H1 (cell line): ENCODE measurements around the gene SPARC. TPM values are rescaled to one million over a fixed set of nuclear protein-coding genes. Genes with fewer than 3 reads are reported as not detected.
A peak's percentile ranks its signal among the peaks of the same experiment; 100 is the strongest.

Experiments
- CTCF ChIA-PET: fragments of 300-600 bp; sonication (Branson Sonifier 250); formaldehyde crosslinking; loops from one replicate; lab custom pipeline; 2021; ENCODE audit not compliant: partially characterized antibody; lab: Charles Lee
- POLR2A ChIA-PET: fragments of 300-600 bp; sonication (Branson Sonifier 250); formaldehyde crosslinking; loops from one replicate; lab custom pipeline; 2021; ENCODE audit warnings: inconsistent platforms; ENCODE audit not compliant: partially characterized antibody; lab: Charles Lee
- DNase-seq, 2 experiments: peaks; one replicate each; pipeline versions ENCODE4 v3.0.0 to v3.0.0-alpha.2; 2010 to 2022; ENCODE audit warnings: low spot score in 2 of 2, low read depth in 1 of 2, mixed read lengths in 1 of 2
- FAIRE-seq: peaks from 2 replicates; lab custom pipeline; 2011; peaks lifted over from hg19 to GRCh38; lab: Jason Lieb, UNC
- H2AFZ ChIP-seq: 2 replicates; pipeline ENCODE4 v1.8.1; 2012; ENCODE audit warnings: low read length, inconsistent platforms
- H2AK5ac ChIP-seq: 2 replicates; pipeline ENCODE4 v1.6.1; 2013; ENCODE audit warnings: low read depth, low read length
- H2BK120ac ChIP-seq: replicated peaks from 2 replicates; pipeline ENCODE3; 2013; ENCODE audit warnings: low read depth, low read length, inconsistent platforms
- H2BK12ac ChIP-seq: 2 replicates; pipeline ENCODE4 v1.6.1; 2013; ENCODE audit warnings: low read depth, low read length
- H2BK15ac ChIP-seq: 2 replicates; pipeline ENCODE4 v1.6.1; 2013; ENCODE audit warnings: low read length
- H2BK20ac ChIP-seq: 2 replicates; pipeline ENCODE4 v1.6.1; 2013; ENCODE audit warnings: low read length
- H2BK5ac ChIP-seq: 2 replicates; pipeline ENCODE4 v1.6.1; 2013; ENCODE audit warnings: low read depth, low read length
- H3K14ac ChIP-seq: 2 replicates; pipeline ENCODE4 v1.6.1; 2013; ENCODE audit warnings: inconsistent platforms; ENCODE audit not compliant: insufficient read length
- H3K18ac ChIP-seq: 2 replicates; pipeline ENCODE4 v1.6.1; 2013; ENCODE audit warnings: low read length; ENCODE audit errors: extremely low read depth
- H3K23ac ChIP-seq: 2 replicates; pipeline ENCODE4 v1.6.1; 2013; ENCODE audit warnings: inconsistent platforms; ENCODE audit not compliant: insufficient read length
- H3K23me2 ChIP-seq: 2 replicates; pipeline ENCODE4 v1.6.1; 2013; ENCODE audit warnings: low read depth, low read length
- H3K27ac ChIP-seq: 2 replicates; pipeline ENCODE4 v1.6.1; 2011; ENCODE audit warnings: low read depth, low read length, inconsistent platforms
- H3K27me3 ChIP-seq, 4 experiments: replicated peaks in 1 of 4; 1 replicate in 1 of 4; 2 replicates in 3 of 4; pipeline versions ENCODE4 v1.6.1 to v1.8.1; 2011 to 2013; ENCODE audit warnings: low read length in 3 of 4, mild to moderate bottlenecking in 3 of 4, inconsistent platforms in 2 of 4, mixed read lengths in 2 of 4, moderate library complexity in 1 of 4; ENCODE audit not compliant: control insufficient read depth in 3 of 4, insufficient read depth in 3 of 4; ENCODE audit errors: extremely low read depth in 1 of 4
- H3K36me3 ChIP-seq, 4 experiments: 2 replicates each; pipeline versions ENCODE4 v1.6.1 to v1.8.1; 2011 to 2013; ENCODE audit warnings: mild to moderate bottlenecking in 4 of 4, low read length in 3 of 4, moderate library complexity in 2 of 4, control low read depth in 1 of 4, inconsistent platforms in 1 of 4; ENCODE audit not compliant: insufficient read depth in 4 of 4, control insufficient read depth in 2 of 4
- H3K4ac ChIP-seq: replicated peaks from 2 replicates; pipeline ENCODE3; 2013; ENCODE audit warnings: low read length, low read depth, mixed read lengths, inconsistent platforms; ENCODE audit not compliant: insufficient read length
- H3K4me1 ChIP-seq, 4 experiments: replicated peaks in 1 of 4; 1 replicate in 1 of 4; 2 replicates in 3 of 4; pipeline versions ENCODE4 v1.6.1 to v1.8.1; 2011 to 2013; ENCODE audit warnings: low read length in 3 of 4, inconsistent platforms in 2 of 4, mixed read lengths in 1 of 4; ENCODE audit not compliant: insufficient read depth in 4 of 4, control insufficient read depth in 3 of 4
- H3K4me2 ChIP-seq, 2 experiments: 2 replicates each; pipeline versions ENCODE4 v1.6.1 to v1.8.1; 2011 to 2013; ENCODE audit warnings: low read depth in 2 of 2, low read length in 2 of 2, control low read depth in 1 of 2, inconsistent platforms in 1 of 2, mild to moderate bottlenecking in 1 of 2; ENCODE audit not compliant: insufficient read depth in 1 of 2
- H3K4me3 ChIP-seq, 4 experiments: fragments of 200-600, 300-600 bp in 1 of 4; sonication (generic), shearing (Covaris generic), sonication (Bioruptor Twin) in 1 of 4; 2 replicates each; pipeline versions ENCODE4 v1.5.1 to v1.8.1; 2011 to 2016; ENCODE audit warnings: low read length in 4 of 4, low read depth in 3 of 4, control low read depth in 2 of 4, inconsistent platforms in 2 of 4, mild to moderate bottlenecking in 2 of 4, mixed read lengths in 1 of 4, moderate library complexity in 1 of 4; ENCODE audit not compliant: insufficient read depth in 2 of 4; ENCODE audit errors: extremely low read depth in 1 of 4
- H3K56ac ChIP-seq: replicated peaks from 2 replicates; pipeline ENCODE3; 2013; ENCODE audit warnings: low read depth, mild to moderate bottlenecking, mixed read lengths, low read length, inconsistent platforms; ENCODE audit not compliant: insufficient read length
- H3K79me1 ChIP-seq: 2 replicates; pipeline ENCODE4 v1.6.1; 2013; ENCODE audit warnings: low read depth, low read length, control low read depth
- H3K79me2 ChIP-seq, 2 experiments: 2 replicates each; pipeline versions ENCODE4 v1.6.1 to v1.8.1; 2012 to 2013; ENCODE audit warnings: low read length in 2 of 2, mild to moderate bottlenecking in 2 of 2, inconsistent platforms in 1 of 2; ENCODE audit not compliant: insufficient read depth in 2 of 2, control insufficient read depth in 1 of 2
- H3K9ac ChIP-seq, 4 experiments: replicated peaks in 1 of 4; 1 replicate in 1 of 4; 2 replicates in 3 of 4; pipeline versions ENCODE4 v1.6.1 to v1.8.1; 2011 to 2013; ENCODE audit warnings: low read depth in 3 of 4, low read length in 3 of 4, control low read depth in 2 of 4, mild to moderate bottlenecking in 2 of 4, moderate library complexity in 2 of 4, inconsistent platforms in 1 of 4; ENCODE audit errors: extremely low read depth in 1 of 4
- H3K9me3 ChIP-seq, 2 experiments: 2 replicates each; pipeline versions ENCODE4 v1.6.1 to v1.8.1; 2012 to 2013; ENCODE audit warnings: mild to moderate bottlenecking in 2 of 2, moderate library complexity in 2 of 2, control low read depth in 1 of 2, inconsistent platforms in 1 of 2, low read depth in 1 of 2, low read length in 1 of 2, mixed read lengths in 1 of 2; ENCODE audit not compliant: insufficient read depth in 2 of 2
- H4K20me1 ChIP-seq, 2 experiments: replicated peaks in 1 of 2; 2 replicates each; pipeline versions ENCODE3 to v1.8.1; 2011 to 2013; ENCODE audit warnings: inconsistent platforms in 2 of 2, low read length in 2 of 2, mild to moderate bottlenecking in 1 of 2; ENCODE audit not compliant: insufficient read depth in 2 of 2, control insufficient read depth in 1 of 2
- H4K5ac ChIP-seq: 2 replicates; pipeline ENCODE4 v1.6.1; 2013; ENCODE audit warnings: low read length, low read depth, mixed read lengths, inconsistent platforms; ENCODE audit not compliant: insufficient read length
- H4K8ac ChIP-seq: 2 replicates; pipeline ENCODE4 v1.8.0; 2013; ENCODE audit warnings: mild to moderate bottlenecking, moderate library complexity, low read length, inconsistent platforms; ENCODE audit not compliant: insufficient read depth; ENCODE audit errors: extremely low read depth
- H4K91ac ChIP-seq: replicated peaks from 2 replicates; pipeline ENCODE3; 2013; ENCODE audit warnings: low read length, mixed read lengths, inconsistent platforms; ENCODE audit not compliant: insufficient read length
- CTBP2 ChIP-seq: IDR thresholded peaks from 2 replicates; pipeline ENCODE4 v1.7.0; 2011; ENCODE audit warnings: borderline replicate concordance, mild to moderate bottlenecking, moderate library complexity, mixed read lengths, low read length; ENCODE audit not compliant: insufficient read depth, insufficient read length
- EP300 ChIP-seq, 2 experiments: IDR thresholded peaks; 1 replicate in 1 of 2; 2 replicates in 1 of 2; pipeline ENCODE4 v1.6.1; 2011 to 2012; ENCODE audit warnings: low read depth in 2 of 2, low read length in 2 of 2, mild to moderate bottlenecking in 2 of 2, borderline replicate concordance in 1 of 2, inconsistent platforms in 1 of 2, moderate library complexity in 1 of 2
- HDAC2 ChIP-seq, 2 experiments: fragments of 300-600 bp in 1 of 2; sonication (generic) in 1 of 2; IDR thresholded peaks; 2 replicates each; pipeline ENCODE4 v1.6.1; 2011 to 2012; ENCODE audit warnings: low read depth in 2 of 2, low read length in 2 of 2, mild to moderate bottlenecking in 2 of 2, moderate library complexity in 2 of 2, borderline replicate concordance in 1 of 2, inconsistent platforms in 1 of 2
- POLR2A ChIP-seq, 2 experiments: IDR thresholded peaks; 1 replicate in 1 of 2; 2 replicates in 1 of 2; pipeline ENCODE4 v1.6.1; 2011; ENCODE audit warnings: low read depth in 2 of 2, low read length in 2 of 2, mild to moderate bottlenecking in 2 of 2; ENCODE audit errors: control extremely low read depth in 1 of 2
- SIN3A ChIP-seq, 2 experiments: IDR thresholded peaks in 1 of 2; conservative IDR thresholded peaks in 1 of 2; 2 replicates each; pipeline ENCODE4 v1.6.1; 2011 to 2012; ENCODE audit warnings: low read length in 2 of 2, improper control_type of control experiment in 1 of 2, low read depth in 1 of 2, mild to moderate bottlenecking in 1 of 2
- TBP ChIP-seq: IDR thresholded peaks from 2 replicates; pipeline ENCODE4 v1.6.1; 2011; ENCODE audit warnings: low read depth, low read length, improper control_type of control experiment
- TEAD4 ChIP-seq: IDR thresholded peaks from 2 replicates; pipeline ENCODE4 v1.6.1; 2012; ENCODE audit warnings: low read depth, low read length, inconsistent platforms, mixed read lengths
- YY1 ChIP-seq: IDR thresholded peaks from 2 replicates; pipeline ENCODE4 v1.6.1; 2011; ENCODE audit warnings: low read depth, mild to moderate bottlenecking, low read length
- WGBS, 2 experiments: shearing (Covaris generic) in 1 of 2; methylation state at CpG; one replicate each; pipeline versions ENCODE4 v1.1.6 to v1.1.7; 2013 to 2015; ENCODE audit warnings: low lambda C conversion rate in 2 of 2, mixed read lengths in 2 of 2, inconsistent platforms in 1 of 2, low coverage in 1 of 2, missing lambda C conversion rate in 1 of 2; ENCODE audit not compliant: insufficient replicate concordance in 2 of 2, insufficient coverage in 1 of 2, insufficient read length in 1 of 2; ENCODE audit errors: extremely low coverage in 1 of 2, missing lambda C conversion rate in 1 of 2; 5-methylcytosine and 5-hydroxymethylcytosine counted together
- polyA plus RNA-seq, 7 experiments: library from polyadenylated mRNA; depleted of rRNA in 3 of 7; stranded (reverse) in 5 of 7; unstranded in 2 of 7; fragments of >200 nt in 5 of 7; fragments of 200-250 nt in 2 of 7; gene quantifications; 1 replicate in 5 of 7; 2 replicates in 1 of 7; 4 replicates in 1 of 7; pipeline versions ENCODE4 v1.2.1 to v1.2.3, GENCODE V29; 2011 to 2013; ENCODE audit warnings: missing spikeins in 2 of 7, mixed read lengths in 2 of 7
- total RNA-seq: library from RNA; stranded (reverse); fragmentation: NEBNext Ultra II Directional; extraction: Animal tissue kit (Norgen Biotek cat#: 25700); gene quantifications from 2 replicates; pipeline ENCODE4 v1.2.1, GENCODE V29; 2021
- TF ChIP-seq, protein P1 (sequence below): IDR thresholded peaks from 2 replicates; pipeline ENCODE4 v1.6.1; 2012; ENCODE audit warnings: low read length, inconsistent platforms

The SPARC gene
- total and polyA plus RNA-seq, 2 of the 8 experiments (the other 6 are each of a cell fraction or from before 2014, with no cell fraction given): 375 to 438 TPM

DNA sequence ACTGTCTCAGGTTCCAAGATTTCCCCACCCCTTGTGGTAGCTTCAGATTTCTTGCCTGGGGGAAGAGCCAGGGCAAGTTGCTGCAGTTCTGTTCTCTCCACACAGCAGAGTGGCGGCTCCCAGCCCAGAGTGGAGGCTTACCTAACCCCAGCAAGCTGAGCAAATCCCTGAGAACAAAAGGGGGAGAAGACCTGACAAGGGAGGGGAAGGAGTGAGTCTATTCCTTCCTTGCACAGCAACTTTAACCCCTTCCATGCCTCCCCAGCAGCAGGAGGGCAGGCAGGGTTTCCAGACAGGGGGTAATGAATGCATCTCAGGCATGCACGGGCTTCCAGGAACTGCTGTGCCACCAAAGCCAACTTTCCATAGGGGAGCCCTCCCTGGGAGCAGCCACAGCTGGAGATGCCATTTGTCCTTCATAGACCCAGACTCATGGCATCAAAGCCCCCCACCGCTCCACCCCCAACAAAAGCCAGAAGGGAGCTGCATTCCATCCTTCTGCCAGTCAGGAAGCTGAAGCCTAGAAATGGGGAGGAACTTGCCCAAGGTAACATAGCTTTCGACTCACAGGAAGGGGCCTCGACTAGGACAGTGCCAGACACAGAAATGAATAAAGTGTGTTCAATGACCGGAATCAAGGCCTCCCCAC, 66.8 kb downstream of the SPARC start:
- no peaks in the 10 kb centered on the region for H3K9me3 ChIP-seq
- H2BK5ac ChIP-seq: peak overlapping the region; percentile 9; the same call in 1 of the 2 replicates
- H3K27me3 ChIP-seq: no peaks in the 10 kb centered on the region
- FAIRE-seq (peak; percentile 72), DNase-seq (peak; percentile 60 to 69)
- H3K18ac ChIP-seq: no peak overlapping the region; the same call in 1 of the 2 replicates
- H2AFZ ChIP-seq: no peak overlapping the region
- no peak overlapping the region; the same call in 1 of the 2 replicates for H2BK12ac ChIP-seq
- no peak overlapping the region for H4K91ac ChIP-seq
- no peak overlapping the region for H4K5ac ChIP-seq
- 40% methylated on average over 6 of the region's 6 CpGs; no CpG with 5 or more reads in 1 of the 2 experiments for WGBS, 2 experiments
- H3K79me2 ChIP-seq: no peaks in the 10 kb centered on the region
- peak overlapping the region; percentile 9 to 24; a peak in 3 of 4 replicates for H3K4me2 ChIP-seq
- H3K14ac ChIP-seq: no peak overlapping the region
- peak overlapping the region; percentile 17; the same call in 1 of the 2 replicates for H2BK20ac ChIP-seq
- no peaks in the 10 kb centered on the region for H3K79me1 ChIP-seq
- H2AK5ac ChIP-seq: no peak overlapping the region
- H3K56ac ChIP-seq: no peak overlapping the region
- no peaks in the 10 kb centered on the region for H3K36me3 ChIP-seq
- no peak overlapping the region for H2BK15ac ChIP-seq
- H3K23ac ChIP-seq: no peak overlapping the region
- H3K23me2 ChIP-seq: no peaks in the 10 kb centered on the region
- no peak overlapping the region for H3K27ac ChIP-seq
- H4K20me1 ChIP-seq: no peaks in the 10 kb centered on the region
- no peak overlapping the region for H4K8ac ChIP-seq
- CTCF ChIA-PET: interaction anchor here (0.7 to 4.0 kb wide), 16 partner anchors 10 to 138 kb away, joined by 3 to 28 read pairs (median 5); no protein-coding TSS in a partner anchor
- POLR2A ChIA-PET: interaction anchor here (1.0 to 1.5 kb wide), 6 partner anchors 8 to 150 kb away, joined by 3 to 5 read pairs (median 3); no protein-coding TSS in a partner anchor
- H3K4me1 ChIP-seq: peaks cover 4 to 10% (median 9%) of the 10 kb centered on the region in 4 experiments
- no peak overlapping the region for H2BK120ac ChIP-seq
- H3K9ac ChIP-seq: no peak overlapping the region
- no peak overlapping the region for H3K4ac ChIP-seq
- no peak overlapping the region; a peak in 1 of 8 replicates for H3K4me3 ChIP-seq
- TF ChIP-seq HDAC2 (IDR thresholded peaks at IDR 0.05; ENCODE audit: borderline replicate concordance in 1 of 2, low read depth in 2 of 2, low read length in 2 of 2) (peak in 1 of 2 experiments; percentile 90; a peak in 2 of 4 replicates), SIN3A (conservative IDR thresholded peaks at IDR 0.05 in 1 of 2, IDR thresholded peaks at IDR 0.05 in 1 of 2; ENCODE audit: low read depth in 1 of 2, low read length in 2 of 2) (0 out of 4 replicates have a peak, but pooled peaks of 1 of the 2 experiments have one; percentile 25), TEAD4 (peak; percentile 9; the same call in 1 of the 2 replicates), TBP (peak; percentile 54; the same call in 1 of the 2 replicates), EP300 (IDR thresholded peaks at IDR 0.05; ENCODE audit: borderline replicate concordance in 1 of 2, low read depth in 2 of 2, low read length in 2 of 2) (peak in 1 of 2 experiments; percentile 19; a peak in 1 of 3 replicates), CTBP2 (peak; percentile 89), POLR2A (IDR thresholded peaks at IDR 0.05; ENCODE audit: control extremely low read depth in 1 of 2, low read depth in 2 of 2, low read length in 2 of 2) (no peak), YY1 (0 out of 2 replicates have a peak, but pooled peaks have one; percentile 26)
- TF ChIP-seq, protein P1, sequence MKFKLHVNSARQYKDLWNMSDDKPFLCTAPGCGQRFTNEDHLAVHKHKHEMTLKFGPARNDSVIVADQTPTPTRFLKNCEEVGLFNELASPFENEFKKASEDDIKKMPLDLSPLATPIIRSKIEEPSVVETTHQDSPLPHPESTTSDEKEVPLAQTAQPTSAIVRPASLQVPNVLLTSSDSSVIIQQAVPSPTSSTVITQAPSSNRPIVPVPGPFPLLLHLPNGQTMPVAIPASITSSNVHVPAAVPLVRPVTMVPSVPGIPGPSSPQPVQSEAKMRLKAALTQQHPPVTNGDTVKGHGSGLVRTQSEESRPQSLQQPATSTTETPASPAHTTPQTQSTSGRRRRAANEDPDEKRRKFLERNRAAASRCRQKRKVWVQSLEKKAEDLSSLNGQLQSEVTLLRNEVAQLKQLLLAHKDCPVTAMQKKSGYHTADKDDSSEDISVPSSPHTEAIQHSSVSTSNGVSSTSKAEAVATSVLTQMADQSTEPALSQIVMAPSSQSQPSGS: peak; percentile 80
